Transverse colon (tissue), 4 donors: ENCODE measurements around the gene RAPGEF1. TPM values are rescaled to one million over a fixed set of nuclear protein-coding genes. Genes with fewer than 3 reads are reported as not detected.

Source experiments
- DNase-seq: peaks from one replicate; pipeline ENCODE4 v3.0.0-alpha.2; 2019
- H3K27ac ChIP-seq, 4 donors: fragments of 200-600 bp; sonication (generic); 2 replicates each; pipeline ENCODE4 v1.5.1; 2016 to 2018; ENCODE audit warnings: inconsistent platforms in 4 of 4
- H3K27me3 ChIP-seq: fragments of 200-600 bp; sonication (generic); 2 replicates; pipeline ENCODE4 v1.5.1; 2017; ENCODE audit warnings: inconsistent platforms
- H3K36me3 ChIP-seq, 4 donors: fragments of 200-600 bp; sonication (generic); 2 replicates each; pipeline ENCODE4 v1.5.1; 2017 to 2019; ENCODE audit warnings: inconsistent platforms in 4 of 4
- H3K4me1 ChIP-seq, 4 donors: fragments of 200-600 bp; sonication (generic); 2 replicates each; pipeline ENCODE4 v1.5.1; 2017 to 2020; ENCODE audit warnings: inconsistent platforms in 4 of 4
- H3K4me3 ChIP-seq, 4 donors: fragments of 200-600 bp; sonication (generic); 1 replicate in 1 of 4; 2 replicates in 3 of 4; pipeline versions ENCODE4 v1.5.1 to v1.6.1; 2017 to 2019; ENCODE audit warnings: inconsistent platforms in 4 of 4
- H3K9me3 ChIP-seq, 2 donors: fragments of 200-600 bp; sonication (generic); 2 replicates each; pipeline ENCODE4 v1.5.1; 2017 to 2019; ENCODE audit warnings: inconsistent platforms in 2 of 2
- EP300 ChIP-seq: sonication (generic); formaldehyde crosslinking; IDR thresholded peaks from one replicate; pipeline ENCODE4 v1.6.1; 2017; ENCODE audit warnings: antibody characterized with exemption, low read depth
- POLR2A ChIP-seq: fragments of 450-650 bp; IDR thresholded peaks from one replicate; pipeline ENCODE4 v1.6.1; 2016; ENCODE audit warnings: antibody characterized with exemption, mild to moderate bottlenecking, moderate library complexity
- POLR2AphosphoS5 ChIP-seq, 3 donors: sonication (generic); formaldehyde crosslinking; IDR thresholded peaks; one replicate each; pipeline ENCODE4 v1.6.1; 2016; ENCODE audit warnings: antibody characterized with exemption in 3 of 3
- WGBS, 2 donors: methylation state at CpG; one replicate each; pipeline ENCODE4 v1.1.5; 2018; ENCODE audit warnings: low coverage in 1 of 2; 5-methylcytosine and 5-hydroxymethylcytosine counted together
- in situ Hi-C, 4 donors: fragments of 200-750 bp; cut with MboI; loops; one replicate each; pipeline versions ENCODE4 v1.15.0 to v1.15.1; 2017; ENCODE audit warnings: low sequenced_read_pairs in 3 of 4, low pct_ligation_motif_present in 1 of 4, low pct_unique_long_range_greater_than_20kb in 1 of 4
- intact Hi-C: fragments of 100-400 bp; cut with DNase I; formaldehyde crosslinking; loops from one replicate; pipeline ENCODE4 v1.15.1; 2023; ENCODE audit warnings: low total_unique reads
- total RNA-seq, 4 donors: library from RNA; depleted of rRNA; stranded (reverse); fragments of >200 nt; gene quantifications; one replicate each; pipeline ENCODE4 v1.1.0, GENCODE V29; 2016
- TF ChIP-seq, protein P1 (sequence below), 5 experiments: fragments of 200-600 bp in 3 of 5; fragments of 450-650 bp in 2 of 5; sonication (generic) in 3 of 5; IDR thresholded peaks; 1 replicate in 2 of 5; 2 replicates in 3 of 5; pipeline ENCODE4 v1.5.1; 2016 to 2017; ENCODE audit warnings: antibody characterized with exemption in 5 of 5, inconsistent platforms in 3 of 5, mild to moderate bottlenecking in 2 of 5, moderate library complexity in 1 of 5

The RAPGEF1 gene
- total RNA-seq, 4 donors from 2014 or later = 49.8 to 86.0 (median 55.1) TPM

DNA sequence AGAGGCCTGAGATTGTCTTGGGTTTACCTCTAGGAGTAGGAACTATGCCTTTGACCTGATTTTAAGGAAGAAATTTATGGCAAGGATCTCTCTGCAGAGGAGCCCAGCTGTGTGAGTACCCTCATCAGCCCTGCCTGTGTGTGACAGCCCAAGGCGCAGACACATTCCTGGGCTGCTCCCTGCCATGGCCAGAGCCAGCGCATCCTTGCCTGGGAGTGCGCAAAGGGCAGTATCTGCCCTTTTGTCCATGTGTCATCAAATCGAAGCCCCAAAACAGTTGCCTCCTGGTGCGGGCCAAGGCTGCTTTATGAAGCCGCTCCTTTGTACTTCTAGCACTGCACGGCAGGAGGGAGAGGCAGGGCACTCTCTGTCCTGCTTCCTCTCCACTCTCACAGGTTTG lies 142.6 kb downstream of the RAPGEF1 start:
- 95% methylated on average over 7 of the region's 7 CpGs; no CpG with 5 or more reads in 1 of the 2 donors for WGBS, 2 donors
- intact Hi-C loops = no loop called here

DNA sequence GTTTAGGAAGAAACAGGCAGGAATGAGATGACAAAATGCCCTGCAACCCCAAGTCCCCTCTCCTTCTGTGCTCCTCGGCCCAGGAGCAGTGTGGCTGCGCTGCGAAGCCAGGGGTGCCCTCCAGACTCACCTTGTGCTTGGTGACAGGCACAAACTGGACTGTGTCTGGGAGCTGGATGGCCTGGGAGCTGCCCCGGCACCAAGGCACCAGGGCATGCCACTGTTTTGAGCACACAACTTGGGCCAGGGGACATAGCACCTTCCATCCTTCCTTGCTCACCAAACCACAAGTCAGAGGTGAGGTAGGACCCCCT lies 143.5 kb downstream of the RAPGEF1 start:
- H3K27ac ChIP-seq = no peak overlapping the region
- intact Hi-C loops = no loop called here
- no peak for DNase-seq
- TF ChIP-seq, protein P1, sequence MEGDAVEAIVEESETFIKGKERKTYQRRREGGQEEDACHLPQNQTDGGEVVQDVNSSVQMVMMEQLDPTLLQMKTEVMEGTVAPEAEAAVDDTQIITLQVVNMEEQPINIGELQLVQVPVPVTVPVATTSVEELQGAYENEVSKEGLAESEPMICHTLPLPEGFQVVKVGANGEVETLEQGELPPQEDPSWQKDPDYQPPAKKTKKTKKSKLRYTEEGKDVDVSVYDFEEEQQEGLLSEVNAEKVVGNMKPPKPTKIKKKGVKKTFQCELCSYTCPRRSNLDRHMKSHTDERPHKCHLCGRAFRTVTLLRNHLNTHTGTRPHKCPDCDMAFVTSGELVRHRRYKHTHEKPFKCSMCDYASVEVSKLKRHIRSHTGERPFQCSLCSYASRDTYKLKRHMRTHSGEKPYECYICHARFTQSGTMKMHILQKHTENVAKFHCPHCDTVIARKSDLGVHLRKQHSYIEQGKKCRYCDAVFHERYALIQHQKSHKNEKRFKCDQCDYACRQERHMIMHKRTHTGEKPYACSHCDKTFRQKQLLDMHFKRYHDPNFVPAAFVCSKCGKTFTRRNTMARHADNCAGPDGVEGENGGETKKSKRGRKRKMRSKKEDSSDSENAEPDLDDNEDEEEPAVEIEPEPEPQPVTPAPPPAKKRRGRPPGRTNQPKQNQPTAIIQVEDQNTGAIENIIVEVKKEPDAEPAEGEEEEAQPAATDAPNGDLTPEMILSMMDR (IDR thresholded peaks at IDR 0.05) = no peak
- TF ChIP-seq POLR2AphosphoS5 (IDR thresholded peaks at IDR 0.05) (no peak), EP300 (no peak), POLR2A (no peak)
- no peaks in the 10 kb centered on the region for H3K27me3 ChIP-seq
- no peaks in the 10 kb centered on the region for H3K9me3 ChIP-seq
- in situ Hi-C loops = loop anchor here in 2 of 4 donors (10.0 kb wide), 1 partner anchor 148 kb away; the partner anchor contains the start of gene RAPGEF1 (in 2 of the 2)
- peaks cover 0 to 33% (median 15%) of the 10 kb centered on the region in 4 donors for H3K36me3 ChIP-seq
- WGBS, 2 donors = 97% methylated on average over 4 of the region's 4 CpGs; no CpG with 5 or more reads in 1 of the 2 donors
- H3K4me1 ChIP-seq = no peaks in the 10 kb centered on the region
- no peak overlapping the region for H3K4me3 ChIP-seq

More for the DNA sequence above, 142.6 kb downstream of the RAPGEF1 start:
- H3K9me3 ChIP-seq = no peaks in the 10 kb centered on the region
- H3K27ac ChIP-seq = no peak overlapping the region
- TF ChIP-seq, protein P1 (IDR thresholded peaks at IDR 0.05) = no peak
- TF ChIP-seq POLR2A (no peak), EP300 (no peak), POLR2AphosphoS5 (IDR thresholded peaks at IDR 0.05) (no peak)
- in situ Hi-C loops = loop anchor here in 2 of 4 donors (10.0 kb wide), 1 partner anchor 148 kb away; the partner anchor contains the start of gene RAPGEF1 (in 2 of the 2)
- H3K4me1 ChIP-seq = no peaks in the 10 kb centered on the region
- H3K36me3 ChIP-seq = peaks cover 0 to 40% (median 17%) of the 10 kb centered on the region in 4 donors
- no peak for DNase-seq
- H3K4me3 ChIP-seq = no peak overlapping the region
- H3K27me3 ChIP-seq = no peaks in the 10 kb centered on the region

DNA sequence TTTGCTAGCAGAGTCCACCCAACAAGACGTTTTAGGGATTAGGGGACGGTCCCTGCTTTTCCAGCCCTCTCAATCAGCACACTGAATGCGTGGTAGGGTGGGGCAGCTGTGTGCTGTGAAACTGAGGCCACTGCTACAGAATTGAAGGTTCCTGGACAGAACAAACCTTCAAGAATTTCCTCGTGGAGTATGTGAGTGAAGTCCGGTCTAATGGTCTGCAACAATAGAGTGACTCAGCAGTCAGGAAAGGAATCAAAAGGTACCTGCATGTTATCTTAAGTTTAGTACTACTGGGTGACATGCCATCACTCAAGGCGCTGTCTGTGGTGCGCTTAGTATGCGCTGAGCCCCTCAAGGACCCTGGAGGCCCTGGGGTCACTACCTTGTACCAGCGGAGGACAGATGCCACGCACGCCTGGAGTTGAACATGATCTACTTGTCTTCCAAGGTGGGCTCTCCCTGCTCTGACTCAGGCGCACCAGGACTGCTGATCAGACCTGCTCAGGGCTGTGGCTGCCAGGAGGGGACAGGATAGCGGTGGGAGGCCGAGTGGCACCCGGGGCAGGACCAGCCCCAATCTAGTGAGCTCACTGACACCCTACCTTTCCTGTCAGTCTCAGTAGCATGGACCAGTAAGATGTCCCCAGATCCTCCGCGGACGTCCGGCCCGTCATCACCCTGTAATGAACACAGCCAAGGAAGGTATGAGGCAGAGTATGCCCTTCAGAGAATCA lies 144.0 kb downstream of the RAPGEF1 start:
- intact Hi-C loops = no loop called here
- no peak overlapping the region for H3K4me3 ChIP-seq
- TF ChIP-seq POLR2A = no peak
- TF ChIP-seq EP300 = no peak
- TF ChIP-seq POLR2AphosphoS5 (IDR thresholded peaks at IDR 0.05) = no peak
- TF ChIP-seq, protein P1 (IDR thresholded peaks at IDR 0.05) = no peak

DNA sequence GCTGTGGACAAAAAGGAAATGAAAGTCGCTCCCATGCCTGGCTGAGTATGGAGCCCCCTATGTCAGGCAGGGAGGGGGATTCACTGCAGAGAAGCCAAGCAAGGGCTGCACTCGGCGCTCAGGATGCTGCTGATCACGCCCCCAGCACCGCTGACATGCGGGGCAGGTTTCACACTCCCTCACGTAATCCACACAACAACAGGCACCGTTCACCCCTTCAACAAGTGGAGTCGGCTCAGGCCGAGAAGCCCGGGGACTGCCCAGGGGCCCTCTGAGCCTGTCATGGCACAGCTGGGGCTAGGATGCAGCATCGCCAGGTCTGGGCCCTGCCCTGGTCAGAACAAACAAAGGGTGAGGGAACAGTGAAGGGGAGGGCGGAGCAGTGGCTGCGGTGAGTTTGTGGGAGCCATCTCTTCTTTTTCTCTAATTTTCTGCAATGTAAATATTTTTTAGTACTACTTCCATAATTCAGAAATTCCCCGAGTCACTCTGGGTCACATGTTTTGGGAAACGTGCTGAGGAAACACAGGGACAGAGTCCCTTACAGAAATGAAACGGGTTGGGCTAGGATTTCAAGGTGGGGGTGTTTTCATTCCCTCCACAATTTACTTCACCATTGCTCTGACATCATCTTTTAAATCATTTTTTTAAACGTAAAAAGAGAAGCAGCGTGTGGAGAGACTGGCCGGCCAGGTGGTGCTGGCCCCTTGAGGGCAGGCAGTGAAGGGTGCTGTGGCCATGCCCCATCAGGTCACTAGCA lies 144.8 kb downstream of the RAPGEF1 start:
- 81 to 87% methylated on average over 8 to 20 of the region's 20 CpGs for WGBS, 2 donors
- Histone ChIP-seq H3K4me1 (peaks cover 0 to 6% (median 0%) of the 10 kb centered on the region in 4 donors), H3K9me3 (no peaks in the 10 kb centered on the region), H3K27ac (no peak overlapping the region), H3K36me3 (peaks cover 0 to 33% (median 11%) of the 10 kb centered on the region in 4 donors), H3K27me3 (no peaks in the 10 kb centered on the region), H3K4me3 (no peak overlapping the region)
- no peak for TF ChIP-seq POLR2A
- no peak for TF ChIP-seq POLR2AphosphoS5 (IDR thresholded peaks at IDR 0.05)
- TF ChIP-seq, protein P1 (IDR thresholded peaks at IDR 0.05) = no peak
- no peak for TF ChIP-seq EP300
- in situ Hi-C loops = loop anchor here (5.0 to 10.0 kb wide), 2 partner anchors 147 to 150 kb away; partner anchors contain the start of gene RAPGEF1 (in 4 of the 4)
- no peak for DNase-seq
- intact Hi-C loops = no loop called here

More for the DNA sequence above, 144.0 kb downstream of the RAPGEF1 start:
- H3K9me3 ChIP-seq = no peaks in the 10 kb centered on the region
- 92% methylated on average over 20 of the region's 20 CpGs; no CpG with 5 or more reads in 1 of the 2 donors for WGBS, 2 donors
- no peak overlapping the region for H3K27ac ChIP-seq
- DNase-seq = no peak
- no peaks in the 10 kb centered on the region for H3K27me3 ChIP-seq
- in situ Hi-C loops = loop anchor here in 2 of 4 donors (10.0 kb wide), 1 partner anchor 149 kb away; the partner anchor contains the start of gene RAPGEF1 (in 2 of the 2)
- H3K4me1 ChIP-seq = peaks cover 0 to 2% (median 0%) of the 10 kb centered on the region in 4 donors
- peaks cover 0 to 29% (median 15%) of the 10 kb centered on the region in 4 donors for H3K36me3 ChIP-seq
